HepG2 (cell line): Measurements from ENCODE around the gene LUC7L. TPM values are rescaled to one million over a fixed set of nuclear protein-coding genes. Genes with fewer than 3 reads are reported as not detected.
A peak's percentile ranks its signal among the peaks of the same experiment; 100 is the strongest.

Experiments
- BRCA1 ChIP-seq: sonication (generic); formaldehyde crosslinking; IDR thresholded peaks from 2 replicates; pipeline ENCODE4 v1.4.0; 2020; ENCODE audit warnings: missing genetic modification reagents
- CAMTA2 ChIP-seq: sonication (generic); formaldehyde crosslinking; IDR thresholded peaks from 2 replicates; pipeline ENCODE4 v1.4.0; 2020; ENCODE audit warnings: mild to moderate bottlenecking, missing genetic modification reagents, borderline replicate concordance
- ETS1 ChIP-seq: sonication (generic); formaldehyde crosslinking; IDR thresholded peaks from 2 replicates; pipeline ENCODE4 v1.4.0; 2020; ENCODE audit warnings: missing genetic modification reagents
- GPBP1L1 ChIP-seq: sonication (generic); formaldehyde crosslinking; IDR thresholded peaks from 2 replicates; pipeline ENCODE4 v1.5.0; 2020; ENCODE audit warnings: mild to moderate bottlenecking, missing genetic modification reagents
- IRF9 ChIP-seq: sonication (generic); formaldehyde crosslinking; IDR thresholded peaks from 2 replicates; pipeline ENCODE4 v1.8.0; 2022; ENCODE audit warnings: missing genetic modification reagents, mild to moderate bottlenecking, borderline replicate concordance
- KDM5A ChIP-seq: fragments of 200-600 bp; sonication (generic); IDR thresholded peaks from 2 replicates; pipeline ENCODE4 v1.7.0; 2018; ENCODE audit warnings: antibody characterized with exemption, mild to moderate bottlenecking, low read length, borderline replicate concordance
- KLF12 ChIP-seq: sonication (generic); formaldehyde crosslinking; IDR thresholded peaks from 2 replicates; pipeline ENCODE4 v1.4.0; 2020; ENCODE audit warnings: missing genetic modification reagents, borderline replicate concordance
- PBX2 ChIP-seq: IDR thresholded peaks from 2 replicates; pipeline ENCODE4 v1.6.1; 2016; ENCODE audit warnings: control low read depth
- PRPF4 ChIP-seq: fragments of 200-400 bp; formaldehyde crosslinking; IDR thresholded peaks from 2 replicates; pipeline ENCODE4 v1.6.1; 2016; ENCODE audit warnings: low read length, low read depth; ENCODE audit not compliant: poor library complexity, severe bottlenecking
- SNAPC4 ChIP-seq: sonication (generic); formaldehyde crosslinking; IDR thresholded peaks from 2 replicates; pipeline ENCODE4 v1.4.0; 2020; ENCODE audit warnings: mild to moderate bottlenecking, missing genetic modification reagents
- ZFP36L2 ChIP-seq: sonication (generic); formaldehyde crosslinking; IDR thresholded peaks from 2 replicates; pipeline ENCODE4 v1.4.0; 2020; ENCODE audit warnings: missing genetic modification reagents
- ZNF143 ChIP-seq: sonication (generic); formaldehyde crosslinking; IDR thresholded peaks from 2 replicates; pipeline ENCODE4 v1.4.0; 2020; ENCODE audit warnings: missing genetic modification reagents
- ZNF30 ChIP-seq: sonication (generic); formaldehyde crosslinking; IDR thresholded peaks from 2 replicates; pipeline ENCODE4 v1.5.0; 2020; ENCODE audit warnings: mild to moderate bottlenecking, missing genetic modification reagents
- ZNF33A ChIP-seq: sonication (generic); formaldehyde crosslinking; IDR thresholded peaks from 2 replicates; pipeline ENCODE4 v1.5.1; 2020; ENCODE audit warnings: missing genetic modification reagents, mild to moderate bottlenecking, moderate library complexity, borderline replicate concordance
- ZNF547 ChIP-seq: sonication (generic); formaldehyde crosslinking; IDR thresholded peaks from 2 replicates; pipeline ENCODE4 v1.5.1; 2020; ENCODE audit warnings: mild to moderate bottlenecking, missing genetic modification reagents
- ZNF570 ChIP-seq: sonication (generic); formaldehyde crosslinking; IDR thresholded peaks from 2 replicates; pipeline ENCODE4 v1.4.0; 2020; ENCODE audit warnings: mild to moderate bottlenecking, missing genetic modification reagents, borderline replicate concordance
- ZNF674 ChIP-seq: sonication (generic); formaldehyde crosslinking; IDR thresholded peaks from 2 replicates; pipeline ENCODE4 v1.5.0; 2020; ENCODE audit warnings: low read depth, mild to moderate bottlenecking, missing genetic modification reagents
- ZNF883 ChIP-seq: sonication (generic); formaldehyde crosslinking; IDR thresholded peaks from 2 replicates; pipeline ENCODE4 v1.5.1; 2020; ENCODE audit warnings: mild to moderate bottlenecking, missing genetic modification reagents; ENCODE audit errors: not compliant biosample characterization
- polyA plus RNA-seq, 8 experiments: library from polyadenylated mRNA; depleted of rRNA in 3 of 8; stranded (reverse) in 7 of 8; unstranded in 1 of 8; fragments of >200 nt; fragmentation: Illumina TruSeq in 4 of 8; extraction: Trizol in 4 of 8; gene quantifications; 2 replicates each; pipeline versions ENCODE4 v1.2.1 to v1.2.3, GENCODE V29; 2011 to 2016; ENCODE audit warnings: low read depth in 4 of 8, missing spikeins in 1 of 8, mixed read lengths in 1 of 8; ENCODE audit not compliant: insufficient read depth in 1 of 8
- total RNA-seq, 5 experiments: library from RNA; depleted of rRNA; stranded (reverse); fragments of >200 nt; fragmentation: Illumina TruSeq; extraction: Trizol; gene quantifications; 2 replicates each; pipeline ENCODE4 v1.2.3, GENCODE V29; 2016; ENCODE audit warnings: low read depth in 1 of 5

LUC7L gene
- total and polyA plus RNA-seq, 2 of the 13 experiments (the other 11 are each of a cell fraction or from before 2014, with no cell fraction given): 48.7 to 56.9 TPM

GRCh38 chr16:228852-229730 is at the start of gene LUC7L (continued):
- TF ChIP-seq PBX2 (CRISPR knock-in tag): no peak
- peak; percentile 98 for TF ChIP-seq ZNF883 (CRISPR knock-in tag)
- TF ChIP-seq PRPF4: no peak
- TF ChIP-seq KDM5A: peak; percentile 80; the same call in 1 of the 2 replicates
- no peak for TF ChIP-seq GPBP1L1
- TF ChIP-seq ZNF674: peak; percentile 93; the same call in 1 of the 2 replicates
- TF ChIP-seq IRF9: peak; percentile 98
- 0 out of 2 replicates have a peak, but pooled peaks have one; percentile 65 for TF ChIP-seq SNAPC4
- peak; percentile 95; the same call in 1 of the 2 replicates for TF ChIP-seq CAMTA2 (CRISPR knock-in tag)
- peak; percentile 99 for TF ChIP-seq ZNF143
- TF ChIP-seq BRCA1: no peak; the same call in 1 of the 2 replicates
- TF ChIP-seq ZNF570 (CRISPR knock-in tag): 0 out of 2 replicates have a peak, but pooled peaks have one; percentile 61
- peak; percentile 99 for TF ChIP-seq ZNF547 (CRISPR knock-in tag)
- TF ChIP-seq ETS1 (CRISPR knock-in tag): no peak; the same call in 1 of the 2 replicates
- TF ChIP-seq KLF12 (CRISPR knock-in tag): peak; percentile 95
- peak; percentile 29; the same call in 1 of the 2 replicates for TF ChIP-seq ZFP36L2 (CRISPR knock-in tag)
- TF ChIP-seq ZNF33A (CRISPR knock-in tag): peak; percentile 95
- peak; percentile 97; the same call in 1 of the 2 replicates for TF ChIP-seq ZNF30 (CRISPR knock-in tag)
